ENCODE data around the gene MACF1. TPM values are rescaled to one million over a fixed set of nuclear protein-coding genes. Genes with fewer than 3 reads are reported as not detected.
A peak's percentile ranks its signal among the peaks of the same experiment; 100 is the strongest.
"Not testable (repeated sequence)": the region's sequence is repeated elsewhere in the genome, so short reads cannot be mapped to it uniquely, and the experiment has no call there.

Gene MACF1
- total and polyA plus RNA-seq, 12 donors: 85.3 to 379 (median 305) TPM

DNA sequence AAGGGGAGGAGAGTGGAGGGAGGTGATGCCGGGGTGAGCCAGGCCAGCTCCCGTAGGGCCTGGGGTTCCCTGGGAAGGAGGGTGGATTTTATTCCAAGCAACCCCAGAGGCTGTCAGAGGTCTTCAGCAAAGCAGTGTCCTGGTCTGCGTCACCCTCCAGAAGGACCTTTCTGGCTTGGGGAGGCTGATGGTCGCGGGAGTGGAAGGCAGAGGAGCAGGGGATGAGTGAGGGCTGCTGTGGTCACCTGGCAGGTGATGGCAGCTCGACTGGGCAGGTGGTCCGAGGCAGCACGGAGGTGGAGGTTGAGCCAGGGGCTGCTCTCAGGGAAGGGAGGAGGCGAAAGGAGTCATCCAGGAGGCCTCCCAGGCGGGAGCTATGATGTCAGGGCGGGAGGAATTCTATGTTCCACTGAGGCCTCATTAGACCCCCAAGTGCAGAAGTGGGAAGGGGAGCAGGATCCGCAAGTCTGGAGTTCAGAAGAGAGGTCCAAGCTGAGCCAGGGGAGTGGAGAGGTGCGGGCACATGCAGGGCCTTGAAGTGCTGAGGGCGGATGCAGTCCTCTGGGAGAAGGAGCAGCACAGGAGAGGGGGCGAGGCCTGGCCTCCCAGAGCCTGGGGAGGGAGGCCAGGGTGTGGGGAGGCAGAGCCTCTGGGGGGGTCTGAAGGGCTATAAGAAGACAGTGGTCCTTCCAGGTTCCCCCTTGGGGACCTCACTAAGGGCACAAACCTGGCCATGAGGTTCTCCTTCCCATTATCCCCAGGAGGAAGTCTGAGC lies 320.3 kb downstream of the MACF1 start:
- DNase-seq (no peak), ATAC-seq (no peak)
- Histone ChIP-seq H3K36me3 (peaks cover 0 to 51% (median 11%) of the 10 kb centered on the region in 9 donors), H3K4me1 (no peaks in the 10 kb centered on the region), H3K4me3 (no peak overlapping the region), H3K27me3 (no peaks in the 10 kb centered on the region), H3K27ac (peak overlapping the region in 1 of 10 donors; percentile 70), H3K9me3 (no peaks in the 10 kb centered on the region)
- TF ChIP-seq, protein P1, sequence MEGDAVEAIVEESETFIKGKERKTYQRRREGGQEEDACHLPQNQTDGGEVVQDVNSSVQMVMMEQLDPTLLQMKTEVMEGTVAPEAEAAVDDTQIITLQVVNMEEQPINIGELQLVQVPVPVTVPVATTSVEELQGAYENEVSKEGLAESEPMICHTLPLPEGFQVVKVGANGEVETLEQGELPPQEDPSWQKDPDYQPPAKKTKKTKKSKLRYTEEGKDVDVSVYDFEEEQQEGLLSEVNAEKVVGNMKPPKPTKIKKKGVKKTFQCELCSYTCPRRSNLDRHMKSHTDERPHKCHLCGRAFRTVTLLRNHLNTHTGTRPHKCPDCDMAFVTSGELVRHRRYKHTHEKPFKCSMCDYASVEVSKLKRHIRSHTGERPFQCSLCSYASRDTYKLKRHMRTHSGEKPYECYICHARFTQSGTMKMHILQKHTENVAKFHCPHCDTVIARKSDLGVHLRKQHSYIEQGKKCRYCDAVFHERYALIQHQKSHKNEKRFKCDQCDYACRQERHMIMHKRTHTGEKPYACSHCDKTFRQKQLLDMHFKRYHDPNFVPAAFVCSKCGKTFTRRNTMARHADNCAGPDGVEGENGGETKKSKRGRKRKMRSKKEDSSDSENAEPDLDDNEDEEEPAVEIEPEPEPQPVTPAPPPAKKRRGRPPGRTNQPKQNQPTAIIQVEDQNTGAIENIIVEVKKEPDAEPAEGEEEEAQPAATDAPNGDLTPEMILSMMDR (IDR thresholded peaks at IDR 0.05): no peak
- intact Hi-C loops (cut with DNase I): loop anchor here in 1 of 10 donors (5.0 kb wide), 2 partner anchors 47 to 238 kb away; no protein-coding TSS in a partner anchor
- WGBS, 2 donors: 90% methylated on average over 15 of the region's 15 CpGs

DNA sequence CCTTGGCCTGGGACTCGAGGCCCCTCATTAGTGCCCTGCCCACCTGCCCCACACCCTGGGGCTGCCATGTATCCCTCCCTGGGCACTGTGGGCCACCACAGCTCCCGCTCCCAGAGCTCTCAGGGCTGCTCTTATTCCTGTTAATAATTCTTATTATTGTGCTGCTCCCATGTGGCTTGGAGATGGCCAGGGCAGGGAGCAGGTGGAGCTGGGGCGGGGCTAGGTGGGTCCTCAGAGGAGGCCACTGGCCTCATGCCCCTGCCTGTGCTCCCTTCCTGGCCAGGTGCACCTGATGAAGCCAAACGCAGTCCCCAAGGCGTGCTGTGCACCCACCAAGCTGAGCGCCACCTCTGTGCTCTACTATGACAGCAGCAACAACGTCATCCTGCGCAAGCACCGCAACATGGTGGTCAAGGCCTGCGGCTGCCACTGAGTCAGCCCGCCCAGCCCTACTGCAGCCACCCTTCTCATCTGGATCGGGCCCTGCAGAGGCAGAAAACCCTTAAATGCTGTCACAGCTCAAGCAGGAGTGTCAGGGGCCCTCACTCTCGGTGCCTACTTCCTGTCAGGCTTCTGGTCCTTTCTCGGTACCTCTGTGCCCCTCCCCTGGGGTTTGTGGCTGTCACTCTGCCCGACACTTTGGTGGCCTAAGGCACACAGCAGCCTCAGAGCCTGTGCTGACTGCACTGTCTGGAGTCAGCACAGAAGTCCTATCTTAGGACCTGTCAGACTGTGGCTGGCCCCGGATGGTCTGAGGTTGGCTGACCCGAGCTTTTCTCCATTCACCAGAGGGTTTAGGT lies 321.1 kb downstream of the MACF1 start:
- H3K9me3 ChIP-seq: no peaks in the 10 kb centered on the region
- no peak overlapping the region for H3K4me3 ChIP-seq
- DNase-seq (peak; percentile 28 to 32), ATAC-seq (peak in 7 of 8 donors; percentile 27 to 79 (median 66))
- H3K27ac ChIP-seq: peak overlapping the region in 5 of 10 donors; percentile 9 to 70 (median 37)
- TF ChIP-seq, protein P1 (IDR thresholded peaks at IDR 0.05): no peak
- H3K36me3 ChIP-seq: peaks cover 0 to 59% (median 11%) of the 10 kb centered on the region in 9 donors
- no peaks in the 10 kb centered on the region for H3K4me1 ChIP-seq
- intact Hi-C loops (cut with DNase I): loop anchor here in 1 of 10 donors (5.0 kb wide), 1 partner anchor 48 kb away; no protein-coding TSS in a partner anchor
- no peaks in the 10 kb centered on the region for H3K27me3 ChIP-seq
- WGBS, 2 donors: 88 to 92% methylated on average over 17 of the region's 17 CpGs

GRCh38 chr1:39526466-39527189 lies 322.1 kb downstream of the MACF1 start:
- TF ChIP-seq, protein P1 (IDR thresholded peaks at IDR 0.05): no peak
- DNase-seq (no peak), ATAC-seq (no peak)
- intact Hi-C loops (cut with DNase I): loop anchor here in 1 of 10 donors (5.0 kb wide), 1 partner anchor 49 kb away; no protein-coding TSS in a partner anchor
- WGBS, 2 donors: 95 to 96% methylated on average over 11 of the region's 11 CpGs
- H3K4me3 ChIP-seq: no peak overlapping the region
- no peaks in the 10 kb centered on the region for H3K4me1 ChIP-seq
- H3K9me3 ChIP-seq: no peaks in the 10 kb centered on the region
- H3K27me3 ChIP-seq: no peaks in the 10 kb centered on the region
- H3K36me3 ChIP-seq: peaks cover 0 to 69% (median 11%) of the 10 kb centered on the region in 9 donors
- H3K27ac ChIP-seq: peak overlapping the region in 2 of 10 donors; percentile 10 to 70

DNA sequence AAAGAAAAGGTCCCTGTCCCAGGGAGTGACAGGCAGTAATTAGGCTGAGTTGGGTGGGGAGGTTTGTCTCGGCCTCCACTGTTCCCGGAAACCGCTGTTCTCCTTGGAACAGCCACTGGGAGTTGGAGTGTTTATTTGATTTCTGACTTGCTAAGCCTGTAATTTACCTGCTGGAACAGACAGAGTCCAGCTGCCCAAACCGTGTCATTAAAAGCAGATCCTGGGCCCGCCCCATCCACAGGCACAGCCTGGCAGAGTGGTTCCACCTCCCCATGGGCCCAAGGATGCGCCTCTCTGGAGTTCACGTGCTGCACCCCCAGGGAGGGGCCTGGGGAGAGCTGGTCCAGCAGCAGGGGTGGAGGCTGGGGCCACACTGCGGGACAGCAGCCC lies 322.7 kb downstream of the MACF1 start:
- peaks cover 0 to 75% (median 17%) of the 10 kb centered on the region in 9 donors for H3K36me3 ChIP-seq
- not testable (repeated sequence) for H3K9me3 ChIP-seq, ATAC-seq, H3K4me1 ChIP-seq, DNase-seq, H3K4me3 ChIP-seq, H3K27ac ChIP-seq, H3K27me3 ChIP-seq
- WGBS, 2 donors: 86 to 96% methylated on average over 8 of the region's 8 CpGs
- intact Hi-C loops (cut with DNase I): loop anchor here in 1 of 10 donors (5.0 kb wide), 1 partner anchor 50 kb away; no protein-coding TSS in a partner anchor

Data from heart right ventricle (tissue), 16 donors.